ENCODE measurements around the gene BTBD19.

DNA sequence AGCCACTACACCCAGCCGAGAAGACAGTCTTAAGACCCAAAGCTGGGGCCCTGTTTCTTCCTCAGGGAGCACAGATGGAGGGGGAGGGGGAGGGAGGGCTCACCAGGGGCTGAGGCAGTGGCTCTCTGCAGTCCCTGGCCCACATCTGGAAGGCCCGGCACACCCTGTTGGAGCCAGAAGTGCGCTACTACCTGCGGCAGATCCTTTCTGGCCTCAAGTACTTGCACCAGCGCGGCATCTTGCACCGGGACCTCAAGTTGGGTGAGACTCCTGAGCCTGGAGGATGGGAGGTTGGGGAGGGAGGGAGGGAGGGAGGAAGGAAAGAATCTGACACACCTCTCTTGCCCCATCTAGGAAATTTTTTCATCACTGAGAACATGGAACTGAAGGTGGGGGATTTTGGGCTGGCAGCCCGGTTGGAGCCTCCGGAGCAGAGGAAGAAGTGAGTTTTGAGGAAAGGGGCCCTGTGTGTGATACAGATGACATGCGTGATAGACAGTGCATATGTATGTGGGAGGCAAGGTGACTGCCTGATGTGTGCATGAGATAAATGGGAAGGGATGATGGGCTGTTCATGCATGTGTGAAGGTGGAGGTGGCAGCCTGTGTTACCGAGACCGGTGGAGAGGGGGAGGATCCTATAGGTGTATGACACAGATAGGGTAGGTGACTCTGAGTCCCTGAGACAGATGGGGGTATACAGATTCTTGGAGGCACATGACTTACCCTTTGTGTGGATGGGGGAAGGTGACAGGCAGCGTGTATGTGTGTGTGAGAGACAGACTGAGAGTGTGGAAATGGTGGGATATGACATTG lies 6.6 kb upstream of the BTBD19 start:
- TF ChIP-seq, protein P1, sequence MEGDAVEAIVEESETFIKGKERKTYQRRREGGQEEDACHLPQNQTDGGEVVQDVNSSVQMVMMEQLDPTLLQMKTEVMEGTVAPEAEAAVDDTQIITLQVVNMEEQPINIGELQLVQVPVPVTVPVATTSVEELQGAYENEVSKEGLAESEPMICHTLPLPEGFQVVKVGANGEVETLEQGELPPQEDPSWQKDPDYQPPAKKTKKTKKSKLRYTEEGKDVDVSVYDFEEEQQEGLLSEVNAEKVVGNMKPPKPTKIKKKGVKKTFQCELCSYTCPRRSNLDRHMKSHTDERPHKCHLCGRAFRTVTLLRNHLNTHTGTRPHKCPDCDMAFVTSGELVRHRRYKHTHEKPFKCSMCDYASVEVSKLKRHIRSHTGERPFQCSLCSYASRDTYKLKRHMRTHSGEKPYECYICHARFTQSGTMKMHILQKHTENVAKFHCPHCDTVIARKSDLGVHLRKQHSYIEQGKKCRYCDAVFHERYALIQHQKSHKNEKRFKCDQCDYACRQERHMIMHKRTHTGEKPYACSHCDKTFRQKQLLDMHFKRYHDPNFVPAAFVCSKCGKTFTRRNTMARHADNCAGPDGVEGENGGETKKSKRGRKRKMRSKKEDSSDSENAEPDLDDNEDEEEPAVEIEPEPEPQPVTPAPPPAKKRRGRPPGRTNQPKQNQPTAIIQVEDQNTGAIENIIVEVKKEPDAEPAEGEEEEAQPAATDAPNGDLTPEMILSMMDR (conservative IDR thresholded peaks at IDR 0.05 in 1 of 2, IDR thresholded peaks at IDR 0.05 in 1 of 2; ENCODE audit: extremely low read depth in 1 of 2, insufficient read depth in 1 of 2, low read depth in 1 of 2, low read length in 2 of 2): no peak
- no peak for TF ChIP-seq EZH2 (IDR thresholded peaks at IDR 0.05; ENCODE audit: borderline replicate concordance, low read length)

All from mammary epithelial cell (primary cell).